Calu3 (cell line): ENCODE measurements around the gene GRAMD4. TPM values are rescaled to one million over a fixed set of nuclear protein-coding genes. Genes with fewer than 3 reads are reported as not detected.

Experiments used
- BruUV-seq: library from RNA; stranded (reverse); fragments of 400-500 nt; replicated peaks from 2 replicates; lab custom pipeline; 2021; lab: Mats Ljungman, UMichigan
- CTCF ChIA-PET: fragments of 300-600 bp; sonication (Branson Sonifier 250); formaldehyde crosslinking; loops from one replicate; lab custom pipeline; 2022; ENCODE audit warnings: antibody characterized with exemption; lab: Charles Lee
- DNase-seq: peaks from one replicate; pipeline ENCODE4 v3.0.0; 2022
- H3K27ac Mint-ChIP-seq: one replicate; pipeline ENCODE4 v1.8.0; 2022; ENCODE audit warnings: mixed read lengths; ENCODE audit not compliant: unreplicated experiment
- H3K27me3 Mint-ChIP-seq: one replicate; pipeline ENCODE4 v1.8.0; 2022; ENCODE audit warnings: mixed read lengths; ENCODE audit not compliant: unreplicated experiment
- H3K36me3 Mint-ChIP-seq: one replicate; pipeline ENCODE4 v1.8.0; 2022; ENCODE audit warnings: mild to moderate bottlenecking, moderate library complexity, mixed read lengths; ENCODE audit not compliant: insufficient read depth, unreplicated experiment
- H3K4me1 Mint-ChIP-seq: one replicate; pipeline ENCODE4 v1.8.0; 2022; ENCODE audit warnings: mild to moderate bottlenecking, low read depth, mixed read lengths; ENCODE audit not compliant: unreplicated experiment
- H3K4me3 Mint-ChIP-seq: one replicate; pipeline ENCODE4 v1.8.0; 2022; ENCODE audit warnings: mild to moderate bottlenecking, low read depth, moderate library complexity, mixed read lengths; ENCODE audit not compliant: unreplicated experiment
- H3K9me3 Mint-ChIP-seq: one replicate; pipeline ENCODE4 v1.8.0; 2022; ENCODE audit warnings: low read depth, mixed read lengths; ENCODE audit not compliant: unreplicated experiment
- intact Hi-C: fragments of 100-400 bp; cut with micrococcal nuclease; formaldehyde crosslinking; loops from one replicate; pipeline ENCODE4 v1.10.0; 2022; ENCODE audit not compliant: unreplicated experiment
- total RNA-seq: library from RNA; stranded (reverse); gene quantifications from 2 replicates; pipeline ENCODE4 v1.2.3, GENCODE V29; 2022
- TF ChIP-seq, protein P1 (sequence below): fragments of 200-600 bp; IDR thresholded peaks from one replicate; pipeline ENCODE4 v1.8.0; 2022; ENCODE audit warnings: antibody characterized with exemption; ENCODE audit not compliant: unreplicated experiment

Gene GRAMD4
- total RNA-seq, 1 experiment from 2014 or later, result 61.2 TPM

- no peak overlapping the region for H3K27ac Mint-ChIP-seq
- BruUV-seq, result no TSS peak
- CTCF ChIA-PET, result interaction anchor here (0.7 kb wide), 1 partner anchor 35 kb away, joined by 4 read pairs; no protein-coding TSS in a partner anchor
Measured at GRCh38 chr22:46598737-46599424, 21.3 kb upstream of the GRAMD4 start.

DNA sequence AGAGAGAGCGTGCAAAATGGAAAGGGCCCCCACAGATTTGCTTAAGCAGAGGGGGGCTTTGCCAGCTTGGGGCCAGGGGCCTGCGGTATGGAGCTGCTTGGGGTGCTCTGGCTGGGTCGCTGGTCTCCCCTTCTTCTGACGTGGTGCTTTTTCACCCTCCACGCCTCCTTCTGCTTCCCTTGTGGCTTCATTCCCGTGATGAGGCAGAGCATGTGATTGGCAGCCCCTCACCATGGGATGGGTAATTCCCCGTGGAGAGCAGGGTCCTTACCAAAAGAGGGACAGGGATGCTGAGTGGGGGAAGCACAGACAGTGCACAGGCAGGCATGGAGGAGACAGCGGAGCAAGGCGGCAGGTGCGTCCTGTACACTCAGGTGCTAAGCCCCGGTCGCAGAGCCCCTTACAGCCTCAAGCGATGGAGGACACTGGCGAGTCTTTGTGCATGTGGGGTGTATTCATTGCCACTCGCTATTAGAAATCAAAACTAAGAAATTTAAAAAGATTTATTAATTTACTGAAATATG lies 19.9 kb upstream of the GRAMD4 start:
- intact Hi-C loops, result loop anchor here (10.0 kb wide), 1 partner anchor 64 kb away; no protein-coding TSS in a partner anchor
- TF ChIP-seq, protein P1, sequence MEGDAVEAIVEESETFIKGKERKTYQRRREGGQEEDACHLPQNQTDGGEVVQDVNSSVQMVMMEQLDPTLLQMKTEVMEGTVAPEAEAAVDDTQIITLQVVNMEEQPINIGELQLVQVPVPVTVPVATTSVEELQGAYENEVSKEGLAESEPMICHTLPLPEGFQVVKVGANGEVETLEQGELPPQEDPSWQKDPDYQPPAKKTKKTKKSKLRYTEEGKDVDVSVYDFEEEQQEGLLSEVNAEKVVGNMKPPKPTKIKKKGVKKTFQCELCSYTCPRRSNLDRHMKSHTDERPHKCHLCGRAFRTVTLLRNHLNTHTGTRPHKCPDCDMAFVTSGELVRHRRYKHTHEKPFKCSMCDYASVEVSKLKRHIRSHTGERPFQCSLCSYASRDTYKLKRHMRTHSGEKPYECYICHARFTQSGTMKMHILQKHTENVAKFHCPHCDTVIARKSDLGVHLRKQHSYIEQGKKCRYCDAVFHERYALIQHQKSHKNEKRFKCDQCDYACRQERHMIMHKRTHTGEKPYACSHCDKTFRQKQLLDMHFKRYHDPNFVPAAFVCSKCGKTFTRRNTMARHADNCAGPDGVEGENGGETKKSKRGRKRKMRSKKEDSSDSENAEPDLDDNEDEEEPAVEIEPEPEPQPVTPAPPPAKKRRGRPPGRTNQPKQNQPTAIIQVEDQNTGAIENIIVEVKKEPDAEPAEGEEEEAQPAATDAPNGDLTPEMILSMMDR, result no peak
- Mint-ChIP-seq H3K36me3 (peaks cover 12% of the 10 kb centered on the region), H3K9me3 (no peaks in the 10 kb centered on the region), H3K27me3 (no peaks in the 10 kb centered on the region), H3K27ac (no peak overlapping the region), H3K4me1 (peaks cover 18% of the 10 kb centered on the region), H3K4me3 (no peak overlapping the region)
- no TSS peak for BruUV-seq
- no peak for DNase-seq
- CTCF ChIA-PET, result no interaction called here

More at GRCh38 chr22:46598737-46599424, 21.3 kb upstream of the GRAMD4 start:
- DNase-seq, result no peak
- H3K4me1 Mint-ChIP-seq, result peaks cover 18% of the 10 kb centered on the region
- TF ChIP-seq, protein P1, result no peak
- H3K4me3 Mint-ChIP-seq, result no peak overlapping the region
- no peaks in the 10 kb centered on the region for H3K27me3 Mint-ChIP-seq
- H3K9me3 Mint-ChIP-seq, result no peaks in the 10 kb centered on the region
- intact Hi-C loops, result no loop called here
- peaks cover 12% of the 10 kb centered on the region for H3K36me3 Mint-ChIP-seq

DNA sequence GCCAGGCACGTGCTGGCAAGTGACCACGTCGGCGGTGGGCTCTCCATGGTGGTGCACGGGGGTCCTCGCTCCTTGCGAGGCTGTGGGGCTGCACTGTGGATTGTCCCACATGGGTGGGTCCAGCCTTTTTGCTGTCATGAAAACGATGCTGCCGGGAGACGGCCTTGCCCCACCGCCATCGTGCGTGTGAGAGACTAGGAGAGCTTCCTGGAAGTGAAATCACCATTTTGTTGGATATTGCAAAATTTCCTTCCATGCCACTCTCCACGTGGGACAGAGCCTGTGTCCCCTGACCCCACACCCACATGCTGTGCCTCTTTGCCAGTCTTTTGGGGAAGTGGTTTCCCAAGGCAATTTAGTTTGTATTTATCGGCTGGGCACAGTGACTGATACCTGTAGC lies 18.2 kb upstream of the GRAMD4 start:
- CTCF ChIA-PET, result no interaction called here
- no peak for DNase-seq
- H3K9me3 Mint-ChIP-seq, result no peaks in the 10 kb centered on the region
- BruUV-seq, result no TSS peak
- H3K4me3 Mint-ChIP-seq, result no peak overlapping the region
- peaks cover 4% of the 10 kb centered on the region for H3K36me3 Mint-ChIP-seq
- no peak overlapping the region for H3K27ac Mint-ChIP-seq
- H3K27me3 Mint-ChIP-seq, result no peaks in the 10 kb centered on the region
- intact Hi-C loops, result loop anchor here (10.0 kb wide), 1 partner anchor 63 kb away; no protein-coding TSS in a partner anchor
- TF ChIP-seq, protein P1, result no peak
- peaks cover 12% of the 10 kb centered on the region for H3K4me1 Mint-ChIP-seq

DNA sequence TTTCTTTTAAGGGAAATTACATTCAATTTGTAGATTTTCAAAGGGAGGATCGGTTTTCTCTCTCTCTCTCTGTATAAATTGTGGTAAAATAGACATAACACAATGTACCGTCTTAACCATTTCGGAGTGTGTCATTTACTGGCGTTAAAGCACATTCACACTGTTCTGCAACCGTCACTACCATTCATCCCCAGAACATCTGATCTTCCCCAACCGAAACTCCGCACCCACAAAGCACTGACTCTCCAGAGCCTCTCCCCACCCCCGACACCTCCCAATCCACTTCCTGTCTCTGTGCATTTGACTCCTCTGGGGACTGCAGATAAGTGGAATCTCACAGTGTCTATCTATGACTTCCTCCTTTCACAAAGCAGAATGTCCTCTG lies 15.9 kb upstream of the GRAMD4 start:
- TF ChIP-seq, protein P1, result no peak
- H3K4me1 Mint-ChIP-seq, result peaks cover 11% of the 10 kb centered on the region
- DNase-seq, result no peak
- H3K27me3 Mint-ChIP-seq, result no peaks in the 10 kb centered on the region
- CTCF ChIA-PET, result no interaction called here
- H3K9me3 Mint-ChIP-seq, result no peaks in the 10 kb centered on the region
- H3K36me3 Mint-ChIP-seq, result peaks cover 4% of the 10 kb centered on the region
- no TSS peak for BruUV-seq
- H3K27ac Mint-ChIP-seq, result no peak overlapping the region
- no peak overlapping the region for H3K4me3 Mint-ChIP-seq
- intact Hi-C loops, result loop anchor here (10.0 kb wide), 1 partner anchor 61 kb away; no protein-coding TSS in a partner anchor
